Activated CD4-positive, alpha-beta T cell treated with anti-CD3 and anti-CD28 coated beads, Interleukin-2, Interleukin-6, amounts not matched to agents 100 ng/mL and 50 ng/mL, durations not matched to agents 16 hours and 8 hours (primary cell): ENCODE measurements around the gene CAPN1.
"Not testable (repeated sequence)": the region's sequence is repeated elsewhere in the genome, so short reads cannot be mapped to it uniquely, and the experiment has no call there.

Experiments
- DNase-seq: peaks from one replicate; pipeline ENCODE4 v3.0.0-alpha.2; 2020

Gene CAPN1

DNA sequence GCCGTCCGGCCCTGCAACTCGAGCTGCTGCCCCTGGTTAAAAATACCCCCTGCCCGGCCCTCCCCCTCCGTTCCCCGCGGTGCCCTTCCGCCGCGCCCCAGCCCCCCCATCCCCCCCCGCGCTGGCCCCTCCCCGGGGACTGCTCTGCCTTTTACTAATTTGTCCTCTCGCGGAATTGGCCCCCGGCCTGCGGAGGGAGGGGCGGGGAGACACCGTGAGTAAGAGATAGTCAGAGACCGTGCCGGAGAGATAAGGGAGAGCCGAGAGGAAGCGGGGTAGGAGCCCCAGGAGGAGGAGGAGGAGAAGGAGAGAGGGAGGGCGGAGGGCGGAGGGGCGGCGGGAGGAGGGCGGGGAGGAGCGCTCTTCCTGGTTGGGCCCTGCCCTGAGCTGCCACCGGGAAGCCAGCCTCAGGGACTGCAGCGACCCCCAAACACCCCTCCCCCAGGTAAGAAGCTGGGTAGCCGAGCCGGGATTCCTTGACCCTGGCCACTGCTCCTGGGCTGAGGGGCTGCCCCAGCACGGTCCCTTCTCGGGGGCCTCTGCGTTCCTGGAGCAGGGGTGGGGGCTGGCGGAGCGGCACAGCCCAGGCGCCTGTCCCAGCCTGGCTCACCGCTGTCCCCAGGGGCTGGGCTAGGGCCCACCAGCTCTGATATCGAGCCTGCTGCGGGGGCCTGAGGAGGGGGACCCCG lies at the start of gene CAPN1:
Gene CAPN1 (plus strand): TSS at position 360 of the 689 bp plus-strand sequence. CDS start 774 bp downstream, outside the sequence.
- DNase-seq = peak; percentile 86

DNA sequence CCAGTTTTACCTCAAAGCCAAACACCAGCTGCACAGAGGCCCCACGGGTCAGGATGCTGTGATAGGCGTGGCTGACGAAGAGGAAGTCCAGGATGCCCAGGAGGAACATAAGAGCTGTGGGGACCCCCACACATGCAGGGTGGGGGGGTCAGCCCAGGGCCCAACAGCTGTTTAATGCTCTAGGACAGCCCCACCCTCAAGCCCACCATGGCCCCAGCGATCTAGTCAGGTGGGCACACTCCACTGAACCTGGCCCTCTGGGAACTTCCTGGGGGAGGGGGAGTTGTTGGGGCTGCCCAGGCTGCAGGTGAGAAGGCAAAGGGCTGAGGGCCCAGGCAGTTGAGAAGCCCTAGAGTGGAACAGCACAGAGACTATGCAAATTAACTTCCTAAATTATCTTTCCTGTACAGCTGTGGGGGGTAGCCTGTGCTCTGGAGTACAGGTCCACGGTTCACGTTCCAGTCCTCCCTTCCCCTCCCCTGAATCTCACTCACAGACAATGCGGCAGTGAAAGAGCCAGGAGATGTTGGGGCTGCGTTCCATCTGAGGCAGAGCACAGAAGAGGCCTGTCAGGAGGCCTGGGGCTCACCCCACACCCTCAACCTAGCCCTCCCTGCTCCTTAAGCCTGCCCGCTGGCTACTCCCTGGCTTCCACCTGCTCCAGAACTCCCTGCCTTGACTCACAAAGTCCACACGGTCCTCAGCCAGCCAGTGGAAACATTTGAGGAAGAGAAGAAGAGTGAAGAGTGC lies 49.3 kb upstream of the CAPN1 start:
- DNase-seq = no peak

DNA sequence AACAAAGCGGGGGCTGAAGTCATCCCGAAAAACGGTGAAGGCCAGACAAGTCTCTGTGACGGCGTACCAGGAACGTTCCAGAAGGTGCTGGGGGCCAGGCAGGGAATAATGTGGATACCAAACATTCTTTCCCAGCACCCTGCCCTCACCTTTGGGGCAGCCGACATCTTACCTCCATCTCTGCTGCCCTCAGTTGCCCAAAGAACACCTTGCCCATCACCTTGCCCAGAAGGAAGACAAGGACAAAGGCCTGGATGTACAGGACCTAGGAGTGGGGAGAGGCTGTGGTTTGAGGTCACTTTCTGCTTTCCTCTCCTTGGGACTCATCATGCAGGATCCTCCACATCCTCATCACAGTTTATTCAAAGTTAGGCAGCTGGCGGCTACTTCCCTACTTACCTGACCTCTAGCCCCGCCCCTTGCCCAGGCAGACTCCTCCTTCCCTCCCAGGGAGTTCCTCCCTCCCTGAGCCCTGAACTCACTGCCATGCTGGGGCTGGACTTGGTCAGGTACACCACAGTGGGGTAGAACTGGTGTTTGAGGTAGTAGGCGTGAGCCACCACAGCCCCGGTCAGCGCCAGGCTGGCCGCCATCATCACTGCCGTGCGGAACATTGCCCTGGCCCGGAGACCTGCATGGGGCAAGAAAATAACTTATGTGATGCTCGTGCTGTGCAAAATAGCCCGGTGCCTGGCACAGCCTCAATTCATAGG lies 48.6 kb upstream of the CAPN1 start:
- DNase-seq = peak; percentile 67

DNA sequence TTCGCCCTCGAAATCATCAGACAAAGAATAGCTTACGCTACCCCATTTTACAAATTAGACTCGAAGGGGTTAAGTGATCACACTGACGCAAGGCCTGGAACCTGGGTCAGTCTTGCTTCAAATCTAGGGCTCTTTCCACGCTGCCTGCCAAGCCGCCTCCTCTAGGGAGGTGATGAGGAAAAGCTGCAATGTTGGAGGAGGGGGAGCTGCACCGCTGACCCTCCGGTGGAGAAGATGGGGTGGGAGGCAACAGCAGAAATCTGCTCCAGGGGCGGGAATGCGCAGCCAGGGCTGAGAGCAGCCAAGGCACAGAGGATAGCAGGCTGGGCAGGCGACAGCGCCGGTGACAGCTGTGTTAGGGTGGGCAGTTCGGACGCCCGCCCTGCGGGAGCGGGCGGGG lies 48.0 kb upstream of the CAPN1 start:
- DNase-seq = no peak

DNA sequence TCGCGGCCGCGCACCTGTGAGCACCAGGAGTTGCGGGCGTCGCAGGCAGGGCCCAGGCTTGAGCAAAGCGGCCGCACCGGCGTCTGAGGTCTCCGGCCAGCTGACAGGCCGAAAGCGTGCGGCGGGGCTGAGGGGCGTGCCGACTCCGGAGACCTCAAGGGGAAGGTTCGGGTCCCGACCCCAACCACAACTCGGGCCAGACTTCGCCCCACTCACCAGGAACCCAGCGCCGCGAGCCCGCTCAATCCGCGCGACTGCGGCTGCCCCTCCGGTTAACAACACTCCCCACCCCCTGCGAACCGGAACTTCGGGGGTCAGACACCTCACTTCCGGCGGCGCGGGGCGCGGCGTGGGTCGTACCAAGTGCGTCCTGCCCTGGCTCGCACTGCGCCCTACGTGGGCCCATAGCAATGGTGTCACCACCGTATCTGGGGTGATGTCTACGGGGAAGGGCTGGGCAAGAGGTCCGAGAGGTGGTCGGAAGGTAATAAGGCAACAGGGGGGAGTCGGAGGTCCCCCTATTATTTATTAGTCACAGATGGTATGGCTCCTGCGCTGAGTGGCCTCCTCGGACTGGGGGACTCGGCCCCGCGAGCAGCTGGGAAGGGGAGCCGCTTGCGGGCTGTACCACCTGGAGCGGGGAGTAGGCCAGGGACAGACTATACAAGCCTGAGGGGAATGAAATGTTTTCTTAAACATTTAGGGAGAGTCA lies 47.3 kb upstream of the CAPN1 start, which contains the start of gene SYVN1:
Gene SYVN1 (minus strand): TSS at position 280 of the 712 bp plus-strand sequence. CDS start 918 bp downstream, outside the sequence.
- peak; percentile 93 for DNase-seq

DNA sequence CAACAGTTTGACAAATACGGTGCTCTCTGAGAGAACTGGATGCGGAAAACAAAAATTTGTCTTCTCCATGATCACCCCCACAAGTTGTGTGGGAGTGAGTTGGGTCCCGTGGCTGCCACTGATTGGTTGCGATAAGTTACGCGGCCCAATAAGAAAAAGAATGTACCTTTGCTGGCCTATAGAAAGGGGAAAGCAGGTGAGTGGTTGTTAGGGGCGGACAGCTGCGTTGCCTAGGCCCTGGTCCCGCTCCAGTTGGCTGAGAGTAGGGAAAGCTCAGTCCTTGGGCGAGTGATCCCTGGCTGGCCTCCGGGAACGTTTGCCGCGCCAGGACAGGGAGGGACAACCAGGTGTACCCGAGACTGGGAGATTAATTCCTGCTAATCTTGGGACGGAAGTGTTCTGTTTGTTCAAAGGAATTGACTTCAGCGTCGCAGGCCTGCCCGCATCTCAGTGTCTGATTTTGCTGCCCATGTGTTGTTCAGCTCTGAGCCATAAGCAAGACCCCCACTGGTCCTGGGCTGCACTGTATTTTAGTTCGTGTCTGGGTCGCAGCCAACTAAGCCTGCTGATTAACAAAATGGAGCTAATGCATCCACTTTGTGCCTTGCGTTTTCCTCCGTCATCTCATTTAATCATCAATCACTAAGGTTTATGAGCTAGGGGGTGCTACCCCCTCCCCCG lies 46.6 kb upstream of the CAPN1 start:
- DNase-seq = peak; percentile 93

DNA sequence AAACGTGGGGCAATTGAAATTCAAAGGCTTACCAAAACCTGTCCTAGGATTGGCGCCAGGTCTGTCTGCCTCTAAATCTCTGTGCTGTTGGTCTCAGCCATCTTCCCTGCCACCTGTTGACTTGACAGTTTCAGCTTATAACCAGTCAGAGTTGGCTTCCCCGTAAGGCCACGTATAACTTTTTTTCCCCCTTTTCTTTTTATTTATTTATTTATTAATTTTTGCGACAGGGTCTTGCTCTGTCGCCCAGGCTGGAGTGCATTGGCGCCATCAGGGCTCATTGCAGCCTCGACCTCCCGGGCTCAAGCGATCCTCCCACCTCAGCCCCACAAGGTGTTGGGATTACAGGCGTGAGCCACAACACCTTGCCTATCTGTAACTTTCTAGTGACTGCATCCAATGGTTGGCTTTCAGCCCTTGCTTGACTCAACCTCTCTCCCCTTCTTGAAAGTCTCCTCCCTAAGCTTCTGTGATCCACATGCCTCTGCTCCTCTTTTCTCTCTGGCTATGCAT lies 46.0 kb upstream of the CAPN1 start:
- DNase-seq = no peak

DNA sequence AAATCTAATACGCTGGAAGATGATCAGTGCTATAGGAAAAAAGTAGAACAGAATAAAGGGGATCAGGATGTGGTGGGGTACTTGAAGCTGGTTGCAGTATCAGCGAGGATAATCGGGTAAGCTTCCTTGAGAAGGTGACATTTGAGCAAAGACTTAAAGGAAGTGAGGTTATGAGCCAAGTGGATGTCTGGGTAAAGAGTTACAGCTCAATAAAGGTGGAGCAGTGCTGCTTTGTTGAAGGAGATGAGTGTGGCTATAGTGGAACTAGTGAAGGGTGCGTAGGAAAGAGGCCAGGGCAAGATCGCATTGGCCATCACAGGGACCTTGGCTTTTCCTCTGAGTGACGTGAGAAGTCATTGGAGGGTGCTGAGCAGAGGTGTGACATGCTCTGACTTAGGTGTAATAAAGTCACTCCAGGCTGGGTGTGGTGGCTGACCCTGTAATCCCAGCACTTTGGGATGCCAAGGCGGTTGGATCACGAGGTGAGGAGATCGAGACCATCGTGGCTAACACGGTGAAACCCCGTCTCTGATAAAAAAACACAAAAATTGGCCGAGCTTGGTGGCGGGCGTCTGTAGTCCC lies 45.1 kb upstream of the CAPN1 start:
- DNase-seq = no peak

DNA sequence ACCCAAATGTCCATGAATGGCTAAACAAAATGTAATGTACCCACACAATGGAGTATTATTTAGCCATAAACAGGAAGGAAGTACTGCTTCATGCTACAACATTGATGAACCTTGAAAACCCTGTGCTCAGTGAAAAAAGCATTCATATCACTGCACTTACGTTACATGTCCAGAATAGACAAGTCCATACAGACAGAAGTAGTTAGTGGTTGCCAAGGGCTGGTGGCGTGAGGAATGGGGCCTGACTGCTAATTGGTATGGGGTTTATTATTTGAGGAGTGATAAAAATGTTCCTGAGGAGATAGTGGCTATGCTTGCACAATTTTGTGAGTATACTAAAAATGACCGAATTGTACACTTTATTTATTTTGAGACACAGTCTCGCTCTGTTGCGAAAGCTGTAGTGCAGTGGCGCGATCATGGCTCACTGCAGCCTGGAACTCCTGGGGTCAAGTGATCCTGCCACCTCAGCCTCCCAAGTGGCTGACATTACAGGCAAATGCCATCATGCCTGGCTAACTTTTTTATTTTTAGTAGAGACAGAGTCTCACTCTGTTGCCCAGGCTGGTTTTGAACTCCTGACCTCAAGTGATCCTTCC lies 39.7 kb upstream of the CAPN1 start:
- no peak for DNase-seq

DNA sequence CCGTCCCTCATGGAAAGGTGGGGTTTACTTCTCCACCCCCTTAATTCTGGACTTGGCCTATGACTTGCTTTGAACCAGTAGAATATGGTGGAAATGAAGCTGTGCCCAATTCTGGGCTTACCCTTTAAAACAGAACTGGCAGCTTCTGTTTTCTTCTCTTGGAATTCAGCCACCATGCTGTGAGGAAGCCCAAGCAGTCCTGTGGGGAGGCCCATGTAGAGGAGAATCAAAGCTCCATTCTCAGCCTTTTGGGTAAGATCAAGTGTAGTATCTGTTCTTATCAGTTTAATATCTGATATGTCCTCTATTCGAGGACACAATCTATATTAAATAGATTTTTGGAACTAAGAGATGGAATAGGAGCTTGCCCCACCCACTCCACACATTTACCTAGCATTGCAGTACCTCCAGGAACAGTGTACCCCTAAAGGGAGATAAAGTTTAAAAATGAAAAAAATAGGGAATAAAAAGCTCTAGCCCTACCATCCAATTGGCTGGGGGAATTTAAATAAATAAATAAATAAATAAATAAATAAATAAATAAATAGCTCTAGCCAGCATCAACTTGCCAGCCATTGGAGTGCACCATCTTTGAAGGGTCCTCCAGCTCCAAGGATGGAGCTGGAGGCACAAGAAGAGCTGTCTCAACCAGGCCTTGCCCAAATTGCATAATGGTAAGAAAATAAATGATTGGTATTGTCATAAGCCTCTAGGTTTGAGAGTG lies 34.2 kb upstream of the CAPN1 start:
- DNase-seq = no peak

DNA sequence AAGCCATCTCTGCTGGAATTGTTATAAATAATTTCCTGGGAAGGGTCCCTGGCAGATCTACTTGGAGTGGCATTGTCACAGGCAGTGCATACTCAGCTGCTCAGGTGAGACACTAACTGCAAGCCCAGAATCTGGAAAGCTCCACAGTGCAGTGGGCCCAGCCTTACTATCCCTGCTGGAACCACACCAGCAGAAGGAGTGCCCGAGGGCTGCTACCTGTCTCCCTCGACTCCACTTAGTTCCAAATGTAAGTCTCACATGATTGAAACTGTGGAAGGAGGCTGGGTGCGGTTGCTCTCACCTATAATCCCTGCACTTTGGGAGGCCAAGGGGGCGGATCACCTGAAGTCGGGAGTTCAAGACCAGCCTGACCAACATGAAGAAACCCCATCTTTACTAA lies 33.1 kb upstream of the CAPN1 start:
- no peak for DNase-seq

DNA sequence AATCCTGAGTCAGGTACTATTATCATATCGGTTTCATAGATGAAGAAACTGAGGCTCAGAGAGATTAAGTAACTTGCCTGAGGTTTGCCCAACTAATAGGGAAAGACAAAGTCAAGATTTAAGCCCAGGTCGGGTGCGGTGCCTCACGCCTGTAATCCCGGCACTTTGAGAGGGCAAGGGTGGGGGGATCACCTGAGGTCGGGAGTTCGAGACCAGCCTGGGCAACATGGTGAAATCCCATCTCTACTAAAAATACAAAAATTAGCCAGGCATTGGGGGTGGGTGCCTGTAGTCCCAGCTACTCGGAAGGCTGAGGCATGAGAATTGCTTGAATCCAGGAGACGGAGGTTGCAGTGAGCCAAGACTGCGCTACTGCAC lies 31.6 kb upstream of the CAPN1 start:
- not testable (repeated sequence) for DNase-seq

DNA sequence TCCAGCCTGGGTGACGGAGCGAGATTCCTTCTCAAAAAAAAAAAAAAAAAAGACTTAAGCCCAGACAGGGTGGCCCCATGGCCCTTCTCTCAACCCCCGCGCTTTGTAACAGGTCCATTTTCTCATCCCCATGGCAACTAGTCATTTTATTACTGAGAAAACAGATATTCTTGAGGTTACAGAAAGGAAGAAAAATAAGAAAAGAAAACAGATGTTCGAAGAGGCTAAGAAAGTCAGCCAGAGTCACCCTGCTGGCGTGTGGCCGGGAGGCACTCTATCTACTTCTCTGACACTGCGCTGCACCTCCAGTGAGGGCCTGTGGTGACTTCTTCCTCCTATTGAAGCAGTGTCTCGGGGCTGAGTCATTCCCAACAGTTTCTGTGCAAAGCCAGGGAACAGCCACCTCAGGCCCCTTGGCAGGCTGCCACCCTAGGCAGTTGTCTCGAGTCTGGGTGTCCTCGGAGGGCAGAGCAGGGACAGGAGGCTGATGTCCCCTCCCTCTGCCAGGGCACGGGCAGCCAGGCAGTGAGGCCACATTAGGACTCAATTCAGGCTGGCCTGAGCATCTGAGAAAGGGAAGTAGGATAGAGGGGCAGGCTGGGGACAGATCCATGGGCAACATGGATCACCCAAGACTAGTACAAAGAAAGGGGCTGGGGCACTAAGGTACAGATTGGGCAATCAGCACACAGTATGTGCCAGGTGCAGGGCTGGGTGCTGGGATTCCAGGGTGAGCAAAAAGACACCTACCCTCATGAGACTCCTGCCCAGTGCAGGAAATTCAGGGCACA lies 31.0 kb upstream of the CAPN1 start:
- peak; percentile 35 for DNase-seq

DNA sequence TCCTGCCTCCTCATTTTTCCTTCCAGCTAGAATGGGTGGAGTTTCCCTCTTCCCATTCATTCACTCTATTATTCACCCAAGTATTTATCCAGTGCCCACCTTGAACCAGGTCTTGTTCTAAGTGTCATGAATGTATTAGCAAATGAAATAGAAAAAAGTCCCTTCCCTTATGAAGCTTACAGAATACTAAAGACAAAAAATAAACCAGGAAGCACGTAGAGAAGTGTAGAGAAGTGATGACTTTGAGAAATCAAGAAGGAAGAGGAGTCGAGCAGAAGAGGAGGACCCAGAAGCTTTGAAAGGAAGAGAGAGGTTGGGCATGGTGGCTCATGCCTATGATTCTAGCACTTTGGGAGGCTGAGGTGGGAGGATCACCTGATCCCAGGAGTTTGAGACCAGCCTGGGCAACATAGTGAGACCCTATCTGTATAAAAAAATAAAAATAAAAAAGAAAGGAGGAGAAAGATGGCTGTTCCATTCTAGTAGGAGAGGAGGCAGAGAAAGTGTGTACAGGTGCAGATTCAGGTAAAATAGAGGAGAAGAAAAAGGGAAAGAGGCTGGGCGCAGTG lies 30.3 kb upstream of the CAPN1 start:
- DNase-seq = no peak

DNA sequence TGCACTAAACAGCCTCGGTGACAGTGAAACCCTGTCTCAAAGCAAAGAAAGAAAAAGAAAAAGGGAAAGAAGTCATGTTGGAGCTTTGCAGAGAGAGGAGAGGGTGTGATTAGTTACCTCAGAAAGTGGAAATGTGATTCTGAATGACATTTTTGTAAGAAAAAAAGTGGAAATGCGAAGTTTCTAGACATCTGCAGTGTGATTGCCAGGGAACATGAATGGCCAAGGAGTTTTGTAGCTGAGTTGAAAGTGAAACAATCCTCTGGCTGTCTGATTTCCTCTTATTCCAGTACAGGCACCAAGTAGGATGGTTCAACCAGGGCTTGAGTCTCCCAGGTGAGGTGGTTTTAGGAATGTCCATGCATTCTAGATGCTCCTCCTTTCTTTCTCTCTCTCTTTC lies 29.6 kb upstream of the CAPN1 start:
- no peak for DNase-seq

DNA sequence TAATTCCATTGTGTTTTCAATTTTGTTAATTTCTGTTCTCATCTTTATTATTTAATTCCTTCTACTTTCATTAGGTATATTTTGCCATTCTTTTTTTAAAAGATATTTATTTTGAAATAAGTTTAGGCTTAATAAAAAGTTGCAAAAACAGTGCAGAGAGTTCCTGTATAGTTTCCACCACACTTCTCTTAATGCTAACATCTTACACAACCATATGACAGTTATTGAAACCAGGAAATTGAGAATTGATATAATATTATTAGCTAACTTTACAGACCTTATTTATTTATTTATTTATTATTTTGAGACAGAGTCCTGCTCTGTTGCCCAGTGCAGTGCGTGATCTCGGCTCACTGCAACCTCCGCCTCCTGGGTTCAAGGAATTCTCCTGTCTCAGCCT lies 25.5 kb upstream of the CAPN1 start:
- no peak for DNase-seq

DNA sequence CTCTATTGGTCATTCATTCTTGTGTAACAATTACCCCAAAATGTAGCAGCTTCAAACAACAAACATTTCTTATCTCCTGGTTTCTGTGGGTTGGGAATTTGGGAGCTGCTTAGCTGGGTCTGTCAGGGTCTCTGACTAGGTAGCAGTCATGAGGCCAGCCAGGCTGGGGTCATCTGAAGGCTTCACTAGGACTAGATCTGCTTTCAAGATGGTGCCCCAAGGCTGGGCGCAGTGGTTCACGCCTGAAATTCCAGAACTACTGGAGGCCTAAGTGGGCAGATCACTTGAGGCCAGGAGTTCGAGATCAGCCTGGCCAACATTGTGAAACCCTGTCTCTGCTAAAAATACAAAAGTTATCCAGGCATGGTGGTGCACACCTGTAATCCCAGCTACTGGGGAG lies 24.8 kb upstream of the CAPN1 start:
- no peak for DNase-seq

DNA sequence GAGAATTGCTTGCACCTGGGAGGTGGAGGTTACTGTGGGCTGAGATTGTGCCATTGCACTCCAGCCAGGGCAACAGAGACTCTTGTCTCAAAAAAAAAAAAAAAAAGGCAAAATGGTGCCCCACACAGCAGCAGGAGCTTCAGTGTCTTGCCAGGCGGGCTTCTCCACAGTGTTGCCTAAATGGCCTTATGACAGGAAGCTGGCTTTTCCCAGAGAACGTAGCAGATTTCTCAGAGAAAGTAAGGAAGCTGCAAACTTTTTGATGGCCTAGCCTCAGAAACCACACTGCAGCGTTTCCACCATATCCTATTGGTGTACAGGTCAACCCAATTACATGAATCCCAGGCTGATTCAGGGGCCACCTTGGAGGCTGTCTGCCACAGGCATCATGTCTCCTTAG lies 24.4 kb upstream of the CAPN1 start:
- no peak for DNase-seq

DNA sequence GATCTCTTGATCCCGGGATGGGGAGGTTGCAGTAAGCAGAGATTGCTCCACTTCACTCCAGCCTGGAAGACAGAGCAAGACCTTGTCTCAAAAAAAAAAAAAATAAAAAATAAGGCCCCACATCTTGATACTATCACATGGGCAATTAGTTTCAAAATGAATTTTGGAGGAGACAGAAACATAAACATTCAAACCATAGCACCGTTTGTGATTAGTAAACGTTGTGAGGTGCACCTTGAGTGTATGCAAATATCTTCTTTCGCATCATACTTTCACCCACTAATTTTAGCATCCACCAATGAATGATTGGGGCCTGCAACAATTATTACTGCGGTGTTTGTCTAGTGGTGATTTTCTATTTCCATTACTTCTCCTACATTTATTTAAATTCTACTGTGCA lies 22.7 kb upstream of the CAPN1 start:
- DNase-seq = no peak

DNA sequence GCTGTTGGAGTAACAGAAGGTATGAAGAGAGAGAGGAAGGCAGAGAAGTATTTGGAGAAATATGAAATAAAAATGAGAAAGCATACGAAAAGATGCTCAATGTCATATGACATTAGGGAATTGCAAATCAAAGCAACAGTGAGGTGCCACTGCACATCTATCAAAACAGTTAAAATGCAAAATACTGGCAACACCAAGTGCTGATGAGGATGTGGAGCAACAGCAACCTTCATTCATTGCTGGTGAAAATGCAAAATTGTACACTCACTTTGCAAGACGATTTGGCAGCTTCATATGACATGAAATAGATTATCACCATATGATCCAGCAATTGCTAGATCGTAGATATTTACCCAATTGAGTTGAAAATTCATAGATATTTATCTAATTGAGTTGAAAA lies 21.1 kb upstream of the CAPN1 start:
- no peak for DNase-seq
